Left cardiac atrium (tissue), 4 donors: Measurements from ENCODE around the gene STAP2. TPM values are rescaled to one million over a fixed set of nuclear protein-coding genes. Genes with fewer than 3 reads are reported as not detected.
"Not testable (repeated sequence)": the region's sequence is repeated elsewhere in the genome, so short reads cannot be mapped to it uniquely, and the experiment has no call there.

Experiments used
- ATAC-seq, 2 donors: fragments of 200-7000 bp; cut with Tn5 transposase; one replicate each; pipeline ENCODE4 v1.9.1; 2020; ENCODE audit warnings: mild to moderate bottlenecking in 2 of 2, moderate library complexity in 2 of 2
- DNase-seq: peaks from one replicate; pipeline ENCODE4 v3.0.0-alpha.2; 2020
- intact Hi-C, 2 donors: fragments of 100-400 bp; cut with DNase I; formaldehyde crosslinking; loops; one replicate each; pipeline versions ENCODE4 v1.14.1 to v1.15.1; 2022 to 2023
- total RNA-seq, 2 donors: library from RNA; stranded (reverse); fragmentation: NEBNext Ultra II Directional; extraction: Animal tissue kit (Norgen Biotek cat#: 25700); gene quantifications; one replicate each; pipeline ENCODE4 v1.2.1, GENCODE V29; 2021
- donor health status: DM: no; HTN: yes; CAD: no.
- donor health status: DM: no; HTN: yes; CAD: no; lungs with severe emphysema.
- donor health status: DM: yes; HTN: yes; CAD: no.
- donor health status: Dilated cardiomyopathy.

Gene STAP2
- total RNA-seq, 2 donors from 2014 or later = 4.8 to 8.2 TPM

- DNase-seq (no peak), ATAC-seq (no peak)
- intact Hi-C loops = no loop called here
Observed at GRCh38 chr19:4292515-4292914, 46.1 kb downstream of the STAP2 start.

- ATAC-seq (no peak), DNase-seq (no peak)
- intact Hi-C loops = no loop called here
Observed at GRCh38 chr19:4291184-4291732, 47.4 kb downstream of the STAP2 start.

- no peak for ATAC-seq
- no peak for DNase-seq
- intact Hi-C loops = no loop called here
Observed at GRCh38 chr19:4288091-4288777, 50.4 kb downstream of the STAP2 start.

GRCh38 chr19:4286141-4286540 lies 52.5 kb downstream of the STAP2 start:
- ATAC-seq, intact Hi-C loops, DNase-seq: not testable (repeated sequence)

- intact Hi-C loops = no loop called here
- ATAC-seq = no peak
- no peak for DNase-seq
Observed at GRCh38 chr19:4284974-4285373, 53.7 kb downstream of the STAP2 start.

GRCh38 chr19:4284176-4284958 lies 54.3 kb downstream of the STAP2 start:
- DNase-seq (no peak), ATAC-seq (no peak)
- intact Hi-C loops = no loop called here

GRCh38 chr19:4279530-4280422 lies 58.9 kb downstream of the STAP2 start:
- intact Hi-C loops = loop anchor here in 1 of 2 donors (10.0 kb wide), 1 partner anchor 245 kb away; no protein-coding TSS in a partner anchor
- ATAC-seq (peak; percentile 8 to 17), DNase-seq (no peak)

- ATAC-seq = peak in 1 of 2 donors; percentile 9
- no peak for DNase-seq
- intact Hi-C loops = loop anchor here in 1 of 2 donors (10.0 kb wide), 1 partner anchor 246 kb away; no protein-coding TSS in a partner anchor
Observed at GRCh38 chr19:4279267-4279529, 59.4 kb downstream of the STAP2 start.

- DNase-seq (no peak), ATAC-seq (peak; percentile 52 to 66)
- intact Hi-C loops = loop anchor here in 1 of 2 donors (10.0 kb wide), 1 partner anchor 246 kb away; no protein-coding TSS in a partner anchor
Observed at GRCh38 chr19:4278419-4279266, 60.0 kb downstream of the STAP2 start, which contains the start of gene SHD. Gene SHD, plus strand, starts transcription at chr19:4279266. Its CDS starts 798 bp downstream, at chr19:4280064.

- ATAC-seq (peak in 1 of 2 donors; percentile 21), DNase-seq (no peak)
- intact Hi-C loops = loop anchor here in 1 of 2 donors (10.0 kb wide), 1 partner anchor 247 kb away; no protein-coding TSS in a partner anchor
Observed at GRCh38 chr19:4278010-4278409, 60.6 kb downstream of the STAP2 start.

- peak; percentile 23 to 57 for ATAC-seq
- peak; percentile 33 for DNase-seq
- intact Hi-C loops = loop anchor here in 1 of 2 donors (10.0 kb wide), 1 partner anchor 248 kb away; no protein-coding TSS in a partner anchor
Observed at GRCh38 chr19:4277191-4277696, 61.4 kb downstream of the STAP2 start.

GRCh38 chr19:4274321-4274686 lies 64.3 kb downstream of the STAP2 start:
- ATAC-seq, DNase-seq: not testable (repeated sequence)
- intact Hi-C loops = loop anchor here in 1 of 2 donors (10.0 kb wide), 1 partner anchor 250 kb away; no protein-coding TSS in a partner anchor

Other genes with a start within 250 kb of the STAP2 start
- gene MAP2K2, start 214.7 kb downstream of the STAP2 start, total RNA-seq = 100 to 1,000 TPM; 109 to 118 TPM
- gene CREB3L3, start 185.2 kb downstream of the STAP2 start, total RNA-seq = not detected
- 10 to 100 TPM; 13.0 to 21.8 TPM for gene SIRT6, start 156.3 kb downstream of the STAP2 start, total RNA-seq
- 1 to 10 TPM in 1 of 2 donors, under 1 TPM in 1; 0.86 to 1.2 TPM for gene ANKRD24, start 156.1 kb downstream of the STAP2 start, total RNA-seq
- gene EBI3, start 109.3 kb downstream of the STAP2 start, total RNA-seq = 1 to 10 TPM; 1.2 TPM
- gene YJU2, start 91.7 kb downstream of the STAP2 start, total RNA-seq = 10 to 100 TPM in 1 of 2 donors, 1 to 10 TPM in 1; 8.5 to 11.8 TPM
- gene SHD, start 59.6 kb downstream of the STAP2 start, total RNA-seq = 10 to 100 TPM; 21.4 to 37.0 TPM
- gene TMIGD2, start 36.4 kb downstream of the STAP2 start, total RNA-seq = under 1 TPM in 1 of 2 donors, not detected in 1; 0.29 TPM
- not detected for gene FSD1, start 34.2 kb downstream of the STAP2 start, total RNA-seq
- gene MPND, start 4.7 kb upstream of the STAP2 start, total RNA-seq = 10 to 100 TPM; 21.1 to 22.3 TPM
- gene SH3GL1, start 61.7 kb upstream of the STAP2 start, total RNA-seq = 10 to 100 TPM; 31.4 to 39.4 TPM
- 1 to 10 TPM; 5.2 to 8.4 TPM for gene CHAF1A, start 63.8 kb upstream of the STAP2 start, total RNA-seq
- 100 to 1,000 TPM in 1 of 2 donors, 10 to 100 TPM in 1; 96.9 to 101 TPM for gene UBXN6, start 119.0 kb upstream of the STAP2 start, total RNA-seq
- gene HDGFL2, start 133.5 kb upstream of the STAP2 start, total RNA-seq = 10 to 100 TPM; 20.9 to 25.9 TPM
- 100 to 1,000 TPM; 331 to 357 TPM for gene PLIN4, start 179.7 kb upstream of the STAP2 start, total RNA-seq
- 10 to 100 TPM; 32.7 to 47.8 TPM for gene PLIN5, start 196.4 kb upstream of the STAP2 start, total RNA-seq
- 1 to 10 TPM in 1 of 2 donors, under 1 TPM in 1; 0.88 to 1.1 TPM for gene LRG1, start 201.2 kb upstream of the STAP2 start, total RNA-seq
- gene SEMA6B, start 220.9 kb upstream of the STAP2 start, total RNA-seq = 10 to 100 TPM; 15.0 to 24.8 TPM